Left ventricle myocardium inferior (tissue), 1 donor: Measurements from ENCODE around the gene ANKRD16. TPM values are rescaled to one million over a fixed set of nuclear protein-coding genes. Genes with fewer than 3 reads are reported as not detected.

Source experiments
- DNase-seq: peaks from one replicate; pipeline ENCODE4 v3.0.0-alpha.2; 2020
- H3K27ac ChIP-seq: fragments of 200-600 bp; replicated peaks from 2 replicates; pipeline ENCODE4 v1.8.0; 2021
- H3K27me3 ChIP-seq: fragments of 200-600 bp; 2 replicates; pipeline ENCODE4 v1.8.0; 2021; ENCODE audit warnings: low read depth
- H3K36me3 ChIP-seq: fragments of 200-600 bp; 2 replicates; pipeline ENCODE4 v1.8.0; 2021
- H3K4me1 ChIP-seq: fragments of 200-600 bp; 2 replicates; pipeline ENCODE4 v1.8.0; 2021
- H3K4me3 ChIP-seq: fragments of 200-600 bp; 2 replicates; pipeline ENCODE4 v1.8.0; 2021; ENCODE audit warnings: mild to moderate bottlenecking, moderate library complexity
- H3K9me3 ChIP-seq: fragments of 200-600 bp; replicated peaks from 2 replicates; pipeline ENCODE4 v1.8.0; 2021
- intact Hi-C: fragments of 100-400 bp; cut with micrococcal nuclease; formaldehyde crosslinking; loops from one replicate; pipeline ENCODE4 v1.11.0; 2022
- total RNA-seq: library from RNA; stranded (reverse); fragmentation: NEBNext Ultra II Directional; extraction: Animal tissue kit (Norgen Biotek cat#: 25700); gene quantifications from one replicate; pipeline ENCODE4 v1.2.1, GENCODE V29; 2021
- TF ChIP-seq, protein P1 (sequence below): fragments of 200-600 bp; IDR thresholded peaks from 2 replicates; pipeline ENCODE4 v1.8.0; 2021; ENCODE audit warnings: antibody characterized with exemption, mild to moderate bottlenecking, borderline replicate concordance
- donor health status: DM: no; HTN: yes; CAD: no; lungs with severe emphysema.

ANKRD16 gene
- total RNA-seq, 1 donor from 2014 or later, result 2.3 TPM

DNA sequence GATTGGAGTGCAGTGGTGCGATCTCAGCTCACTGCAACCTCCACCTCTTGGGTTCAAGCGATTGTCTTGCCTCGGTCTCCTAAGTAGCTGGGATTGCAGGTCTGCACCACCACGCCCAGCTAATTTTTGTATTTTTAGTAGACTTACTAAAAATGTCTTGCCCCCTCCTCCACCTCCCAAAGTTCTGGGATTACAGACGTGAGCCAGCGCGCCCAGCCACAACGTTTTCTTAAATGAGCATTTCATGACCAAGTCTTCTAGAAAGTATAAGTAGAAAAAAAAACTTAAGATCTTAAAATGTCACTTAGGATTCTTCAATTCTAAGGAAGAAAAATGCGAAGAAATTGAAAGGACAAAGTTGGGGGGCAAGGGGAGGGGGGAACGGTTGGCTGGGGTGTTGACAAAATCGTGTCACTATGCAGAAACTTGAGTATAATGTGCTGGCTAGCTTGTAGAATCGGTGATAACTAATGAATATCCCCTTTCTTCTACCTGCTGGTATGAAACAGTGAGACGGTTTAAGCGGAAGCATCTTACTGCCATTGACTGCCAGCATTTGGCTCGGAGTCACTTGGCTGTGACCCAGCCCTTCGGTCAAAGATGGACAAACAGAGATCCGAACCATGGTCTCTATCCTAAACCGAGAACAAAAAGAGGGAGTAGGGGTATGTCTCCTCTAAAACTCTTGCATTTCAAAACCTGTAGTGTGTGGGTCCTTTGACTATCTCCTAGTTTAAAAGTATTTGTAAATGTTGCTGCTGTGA is 13.0 kb upstream of the ANKRD16 start:
- peaks cover 30% of the 10 kb centered on the region for H3K36me3 ChIP-seq
- DNase-seq, result peak; percentile 37
- intact Hi-C loops, result no loop called here
- peaks cover 48% of the 10 kb centered on the region for H3K4me1 ChIP-seq
- TF ChIP-seq, protein P1, sequence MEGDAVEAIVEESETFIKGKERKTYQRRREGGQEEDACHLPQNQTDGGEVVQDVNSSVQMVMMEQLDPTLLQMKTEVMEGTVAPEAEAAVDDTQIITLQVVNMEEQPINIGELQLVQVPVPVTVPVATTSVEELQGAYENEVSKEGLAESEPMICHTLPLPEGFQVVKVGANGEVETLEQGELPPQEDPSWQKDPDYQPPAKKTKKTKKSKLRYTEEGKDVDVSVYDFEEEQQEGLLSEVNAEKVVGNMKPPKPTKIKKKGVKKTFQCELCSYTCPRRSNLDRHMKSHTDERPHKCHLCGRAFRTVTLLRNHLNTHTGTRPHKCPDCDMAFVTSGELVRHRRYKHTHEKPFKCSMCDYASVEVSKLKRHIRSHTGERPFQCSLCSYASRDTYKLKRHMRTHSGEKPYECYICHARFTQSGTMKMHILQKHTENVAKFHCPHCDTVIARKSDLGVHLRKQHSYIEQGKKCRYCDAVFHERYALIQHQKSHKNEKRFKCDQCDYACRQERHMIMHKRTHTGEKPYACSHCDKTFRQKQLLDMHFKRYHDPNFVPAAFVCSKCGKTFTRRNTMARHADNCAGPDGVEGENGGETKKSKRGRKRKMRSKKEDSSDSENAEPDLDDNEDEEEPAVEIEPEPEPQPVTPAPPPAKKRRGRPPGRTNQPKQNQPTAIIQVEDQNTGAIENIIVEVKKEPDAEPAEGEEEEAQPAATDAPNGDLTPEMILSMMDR, result no peak
- H3K27ac ChIP-seq, result no peak overlapping the region
- peaks cover 10% of the 10 kb centered on the region for H3K9me3 ChIP-seq
- no peaks in the 10 kb centered on the region for H3K27me3 ChIP-seq
- no peak overlapping the region for H3K4me3 ChIP-seq

DNA sequence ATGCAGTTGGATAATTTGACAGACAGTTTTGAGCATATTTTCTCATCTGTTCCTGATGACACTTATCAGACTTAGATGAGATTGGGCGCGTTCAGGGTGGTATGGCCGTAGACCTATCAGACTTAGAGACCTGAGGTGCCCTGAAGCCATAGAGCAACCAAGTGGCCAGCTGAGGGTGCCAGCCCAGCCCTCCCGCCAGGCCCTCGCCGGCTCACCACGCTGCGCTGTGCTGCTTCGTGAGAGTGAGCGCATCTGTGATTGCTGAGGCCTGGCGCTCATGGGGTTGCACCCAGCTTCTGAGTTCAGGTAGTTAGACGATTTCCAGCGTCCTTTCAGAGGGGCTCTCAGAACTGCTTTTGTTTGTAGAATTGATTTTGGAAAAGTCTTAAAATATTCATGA is 10.6 kb upstream of the ANKRD16 start:
- H3K4me1 ChIP-seq, result peaks cover 53% of the 10 kb centered on the region
- H3K4me3 ChIP-seq, result no peak overlapping the region
- DNase-seq, result no peak
- TF ChIP-seq, protein P1, result no peak
- no peak overlapping the region for H3K27ac ChIP-seq
- no peaks in the 10 kb centered on the region for H3K27me3 ChIP-seq
- intact Hi-C loops, result no loop called here
- peaks cover 28% of the 10 kb centered on the region for H3K36me3 ChIP-seq
- H3K9me3 ChIP-seq, result peaks cover 13% of the 10 kb centered on the region

DNA sequence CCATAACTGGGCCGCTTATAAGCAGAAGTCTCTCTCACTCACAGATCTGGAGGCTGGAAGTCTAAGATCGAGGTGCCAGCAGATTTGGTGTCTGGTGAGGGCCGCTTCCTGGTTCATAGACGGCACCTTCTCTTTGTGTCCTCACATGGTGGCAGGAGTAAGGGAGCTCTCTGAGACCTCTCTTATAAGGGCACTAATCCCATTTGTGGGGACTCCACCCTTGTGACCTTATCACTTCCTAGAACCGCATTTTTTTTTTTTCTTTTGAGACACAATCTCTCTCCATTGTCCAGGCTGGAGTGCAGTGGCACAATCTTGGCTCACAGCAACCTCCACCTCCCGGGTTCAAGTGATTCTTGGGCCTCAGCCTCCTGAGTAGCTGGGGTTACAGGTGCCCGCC is 8.5 kb upstream of the ANKRD16 start:
- peak overlapping the region; percentile 93 for H3K27ac ChIP-seq

DNA sequence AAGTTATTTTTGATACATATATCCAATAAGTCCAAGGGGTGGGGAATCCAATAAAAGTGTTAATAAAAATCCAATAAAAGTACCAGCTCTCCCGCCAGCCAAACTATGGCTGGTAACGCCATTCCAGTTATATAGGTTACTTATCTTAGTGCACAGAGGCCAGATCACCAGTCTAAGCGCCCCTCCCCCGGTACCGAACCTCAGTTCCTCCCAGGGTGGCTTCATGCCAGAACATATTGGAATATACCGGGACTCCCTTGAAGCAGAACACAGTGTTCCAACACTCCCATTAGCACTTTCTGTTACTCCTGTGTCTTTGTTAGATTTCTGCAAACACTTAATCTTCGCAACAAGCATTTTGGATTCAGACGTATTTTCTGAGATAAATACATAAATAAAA is 7.8 kb upstream of the ANKRD16 start:
- Histone ChIP-seq H3K27ac (peak overlapping the region; percentile 93), H3K36me3 (peaks cover 45% of the 10 kb centered on the region)
- TF ChIP-seq, protein P1, result no peak

More for the DNA sequence above, 8.5 kb upstream of the ANKRD16 start:
- Histone ChIP-seq H3K4me1 (peaks cover 52% of the 10 kb centered on the region), H3K27me3 (no peaks in the 10 kb centered on the region), H3K4me3 (no peak overlapping the region), H3K36me3 (peaks cover 45% of the 10 kb centered on the region), H3K9me3 (peaks cover 13% of the 10 kb centered on the region)
- TF ChIP-seq, protein P1, result no peak
- no peak for DNase-seq
- intact Hi-C loops, result no loop called here

DNA sequence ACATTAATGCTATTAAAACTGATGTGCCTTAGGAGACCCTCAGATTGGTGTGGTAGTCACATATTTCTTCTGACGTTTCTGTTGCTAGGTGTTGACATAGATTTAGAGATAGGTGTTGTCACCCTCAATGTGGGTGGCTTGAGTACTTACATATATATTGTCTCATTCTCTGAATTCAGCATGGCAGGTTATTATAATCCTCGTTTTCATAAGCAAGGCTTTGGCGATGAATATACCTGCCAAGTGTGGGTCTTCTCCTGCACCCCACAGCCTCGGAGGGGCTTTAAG is 7.3 kb upstream of the ANKRD16 start:
- Histone ChIP-seq H3K27ac (peak overlapping the region; percentile 93), H3K4me1 (peaks cover 55% of the 10 kb centered on the region)
- TF ChIP-seq, protein P1, result no peak

More for the DNA sequence above, 7.8 kb upstream of the ANKRD16 start:
- Histone ChIP-seq H3K9me3 (peaks cover 13% of the 10 kb centered on the region), H3K4me3 (no peak overlapping the region), H3K27me3 (no peaks in the 10 kb centered on the region), H3K4me1 (peaks cover 52% of the 10 kb centered on the region)
- DNase-seq, result no peak
- intact Hi-C loops, result no loop called here

More for the DNA sequence above, 7.3 kb upstream of the ANKRD16 start:
- intact Hi-C loops, result no loop called here
- Histone ChIP-seq H3K9me3 (peaks cover 13% of the 10 kb centered on the region), H3K27me3 (no peaks in the 10 kb centered on the region), H3K4me3 (no peak overlapping the region), H3K36me3 (peaks cover 45% of the 10 kb centered on the region)
- DNase-seq, result no peak
